Stimulated activated CD4-positive, alpha-beta T cell treated with anti-CD3 and anti-CD28 coated beads, Interleukin-1b, Interleukin-23, amount 100 ng/mL, for 24 hours (primary cell): ENCODE data around the gene MAML2.
"Not testable (repeated sequence)": the region's sequence is repeated elsewhere in the genome, so short reads cannot be mapped to it uniquely, and the experiment has no call there.

Source experiments
- DNase-seq, 4 experiments: peaks; one replicate each; pipeline ENCODE4 v3.0.0-alpha.2; 2020; ENCODE audit warnings: low read depth in 4 of 4, low spot score in 1 of 4

Gene MAML2

GRCh38 chr11:96271777-96272176, 71.2 kb downstream of the MAML2 start:
- no peak for DNase-seq

DNA sequence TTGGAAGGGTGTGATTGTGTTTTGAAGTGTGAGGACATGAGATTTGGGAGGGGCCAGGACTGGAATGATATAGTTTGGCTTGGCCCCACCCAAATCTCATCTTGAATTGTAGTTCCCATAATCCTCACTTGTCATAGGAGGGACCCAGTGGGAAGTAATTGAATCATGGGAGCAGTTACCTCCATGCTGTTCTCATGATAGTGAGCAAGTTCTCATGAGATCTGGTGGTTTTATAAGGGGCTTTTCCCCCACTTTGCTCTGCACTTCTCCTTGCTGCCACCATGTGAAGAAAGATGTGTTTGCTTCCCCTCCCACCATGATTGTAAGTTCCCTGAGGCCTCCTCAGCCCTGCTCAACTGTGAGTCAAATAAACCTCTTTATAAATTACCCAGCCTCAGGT, 71.6 kb downstream of the MAML2 start:
- DNase-seq: not testable (repeated sequence)

GRCh38 chr11:96268527-96268926, 74.5 kb downstream of the MAML2 start:
- DNase-seq: not testable (repeated sequence)

DNA sequence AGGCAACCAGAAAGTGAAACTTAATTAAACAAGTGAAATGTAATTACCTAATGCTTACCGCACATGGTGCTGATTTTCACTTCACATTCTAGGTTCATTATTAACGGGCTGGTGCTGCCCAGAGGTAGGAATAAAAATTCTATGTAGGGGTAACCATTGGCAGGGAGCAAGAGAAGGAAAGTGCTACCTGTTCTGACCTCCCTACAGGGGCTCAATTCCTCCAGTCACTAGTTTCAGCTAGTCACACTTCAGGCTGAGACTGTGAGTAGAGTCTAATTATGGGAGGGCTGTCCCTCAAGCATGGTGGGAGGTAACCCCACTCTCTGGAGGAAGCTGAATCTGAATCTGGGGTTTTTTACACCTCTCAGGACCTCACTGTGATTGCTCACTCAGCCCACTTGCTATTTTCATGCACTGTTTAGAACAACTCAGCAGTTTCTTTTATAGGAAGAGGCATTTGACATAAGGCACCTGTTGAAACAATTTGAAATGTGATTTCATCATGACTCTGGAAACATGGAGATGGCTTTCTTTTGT, 75.4 kb downstream of the MAML2 start:
- peak in 2 of 4 experiments; percentile 14 to 31 for DNase-seq

GRCh38 chr11:96267001-96267495, 75.9 kb downstream of the MAML2 start:
- DNase-seq: no peak

DNA sequence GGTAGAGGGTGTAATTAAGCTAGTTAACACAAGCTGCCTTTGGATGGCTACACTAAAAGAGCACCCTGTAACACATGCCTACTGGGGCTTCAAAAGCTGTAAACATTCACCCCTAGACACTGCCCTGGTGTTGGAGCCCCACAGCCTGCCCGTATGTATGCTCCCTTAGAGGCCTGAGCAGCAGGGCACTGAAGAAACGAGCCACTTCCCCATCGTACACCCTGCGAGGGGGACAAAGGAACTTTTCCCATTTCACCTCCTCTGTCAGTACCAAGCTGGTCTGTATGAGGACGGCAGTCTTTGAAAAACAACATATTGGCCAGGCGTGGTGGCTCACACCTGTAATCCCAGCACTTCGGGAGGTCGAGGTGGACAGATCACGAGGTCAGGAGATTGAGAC, 77.0 kb downstream of the MAML2 start:
- no peak for DNase-seq

DNA sequence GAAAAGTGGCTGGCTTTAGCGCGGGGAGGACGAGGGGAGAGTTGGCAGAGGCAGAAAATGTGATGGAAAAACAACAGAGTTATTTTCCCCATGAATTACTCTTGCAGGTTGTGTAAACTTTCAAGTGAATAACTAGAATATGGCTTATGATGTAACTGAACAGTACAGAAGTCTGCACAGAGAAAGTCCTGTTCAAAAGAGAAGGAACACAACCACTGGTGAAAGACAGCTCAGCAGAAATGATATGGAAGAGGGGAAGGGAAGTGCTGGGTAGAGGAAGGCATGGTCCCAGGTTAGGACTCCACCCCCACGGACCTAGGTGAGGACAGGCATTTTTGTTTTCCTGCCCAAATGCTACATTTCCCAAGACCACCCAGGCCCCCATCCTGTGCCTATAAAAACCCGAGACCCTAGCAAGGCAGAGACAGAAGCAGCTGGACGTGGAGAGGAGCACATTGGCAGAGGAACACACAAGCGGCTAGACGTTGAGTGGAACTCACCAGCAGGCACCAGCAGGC, 77.7 kb downstream of the MAML2 start:
- DNase-seq: no peak

DNA sequence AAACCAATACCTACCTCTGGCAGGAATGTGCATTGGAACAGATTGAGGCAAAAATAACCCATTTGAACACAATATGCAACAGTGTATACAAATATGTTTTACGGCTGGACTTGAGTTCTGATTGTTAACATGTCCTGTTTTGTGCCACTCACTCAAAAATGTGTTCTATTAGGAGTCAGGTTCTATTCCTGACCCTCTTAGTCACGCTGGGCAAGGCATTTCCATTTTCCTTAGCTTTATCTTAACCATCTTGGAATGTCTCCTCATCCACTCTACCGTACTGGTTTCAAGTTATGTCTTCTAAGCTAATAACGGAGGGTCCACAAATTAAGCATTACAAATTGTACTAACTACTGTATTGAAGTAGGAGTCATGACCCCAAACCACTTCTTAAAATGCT, 78.6 kb downstream of the MAML2 start:
- no peak for DNase-seq

- no peak for DNase-seq
These were observed 79.7 kb downstream of the MAML2 start for GRCh38 chr11:96263238-96263763.

GRCh38 chr11:96260532-96260931, 82.5 kb downstream of the MAML2 start:
- DNase-seq: no peak

DNA sequence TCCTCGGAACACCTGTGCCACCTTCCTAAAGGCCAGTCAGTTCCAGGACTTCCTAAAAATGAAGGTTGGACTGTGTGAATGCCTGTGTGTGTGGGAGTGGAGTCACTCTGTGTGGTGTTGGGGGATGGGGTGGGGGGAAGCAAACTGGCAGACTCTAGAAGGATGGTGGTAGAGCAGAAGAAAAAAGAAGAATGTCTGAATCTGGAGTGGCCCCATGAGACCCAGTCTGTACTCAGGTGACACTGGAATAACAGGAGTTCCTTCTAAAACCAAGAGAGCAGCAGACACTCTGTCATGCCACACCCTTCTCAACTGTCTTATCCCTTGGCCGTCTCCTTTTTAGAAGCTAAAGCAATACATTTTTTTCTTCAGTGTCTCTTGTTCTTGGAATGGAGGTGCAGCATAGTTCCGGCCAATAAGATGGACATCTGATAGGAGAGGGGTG, 82.9 kb downstream of the MAML2 start:
- no peak for DNase-seq

- DNase-seq: no peak
These were observed 83.7 kb downstream of the MAML2 start for GRCh38 chr11:96259134-96259830.

DNA sequence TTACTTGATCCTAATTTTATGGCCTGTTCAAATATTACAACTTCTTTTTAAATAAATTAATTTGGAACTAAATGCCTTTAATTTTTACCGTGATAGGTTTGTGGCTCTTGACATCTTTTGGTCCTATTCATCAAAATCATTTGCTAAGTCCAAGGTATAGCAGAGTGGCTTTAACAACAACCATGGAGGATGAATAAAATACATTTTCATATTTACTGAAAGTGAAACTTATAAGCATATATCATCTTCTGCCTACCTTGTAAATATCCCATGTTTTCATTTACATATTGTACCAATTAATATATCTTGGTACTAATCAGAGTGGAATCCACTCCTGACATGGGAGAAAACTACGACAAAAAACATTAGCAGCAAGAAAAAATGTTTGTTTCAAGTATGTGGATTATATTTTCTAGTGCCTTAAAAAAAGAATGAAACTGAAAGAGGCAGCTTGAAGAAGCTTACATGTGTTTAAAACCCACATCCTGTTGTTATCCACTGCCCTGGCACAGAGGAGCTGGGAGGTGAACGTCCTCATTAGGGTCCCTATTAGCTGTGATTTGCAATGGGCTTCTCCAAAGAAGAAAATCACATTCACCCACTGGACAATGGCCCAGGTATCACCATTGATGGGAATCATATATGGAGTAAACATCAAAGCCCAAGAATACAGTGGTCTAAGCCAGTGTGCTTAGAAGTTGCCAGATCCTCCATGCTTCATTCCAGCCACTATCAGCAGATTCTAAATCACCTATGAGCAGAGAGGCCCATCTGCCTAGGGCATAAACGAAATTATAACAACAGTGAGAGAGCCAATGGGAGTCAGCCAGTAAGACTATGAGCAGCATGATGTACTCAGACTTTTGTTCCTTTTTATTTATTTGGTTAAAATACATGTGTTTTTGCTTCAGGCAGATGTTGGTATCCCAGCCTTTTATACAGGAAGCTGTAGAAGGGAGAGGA, 84.7 kb downstream of the MAML2 start:
- no peak for DNase-seq

DNA sequence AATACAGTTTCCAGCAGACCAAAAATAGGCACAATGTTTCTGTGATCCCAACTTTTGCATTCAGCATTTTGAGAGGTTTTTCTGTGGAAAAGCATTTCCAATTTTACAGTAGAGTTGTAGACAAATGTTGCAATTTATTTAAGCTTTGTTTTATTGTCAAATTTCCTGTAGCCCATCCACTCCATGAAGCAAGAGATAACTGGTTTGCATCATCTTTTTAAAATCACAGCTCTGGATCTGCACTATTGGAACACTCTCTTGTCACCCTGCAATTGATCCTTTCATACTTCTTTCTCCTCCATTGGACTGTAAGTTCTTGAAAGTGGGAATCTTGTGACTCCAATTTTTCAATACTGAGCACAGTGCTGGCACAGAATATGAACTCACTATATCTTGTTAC, 86.0 kb downstream of the MAML2 start:
- DNase-seq: no peak

DNA sequence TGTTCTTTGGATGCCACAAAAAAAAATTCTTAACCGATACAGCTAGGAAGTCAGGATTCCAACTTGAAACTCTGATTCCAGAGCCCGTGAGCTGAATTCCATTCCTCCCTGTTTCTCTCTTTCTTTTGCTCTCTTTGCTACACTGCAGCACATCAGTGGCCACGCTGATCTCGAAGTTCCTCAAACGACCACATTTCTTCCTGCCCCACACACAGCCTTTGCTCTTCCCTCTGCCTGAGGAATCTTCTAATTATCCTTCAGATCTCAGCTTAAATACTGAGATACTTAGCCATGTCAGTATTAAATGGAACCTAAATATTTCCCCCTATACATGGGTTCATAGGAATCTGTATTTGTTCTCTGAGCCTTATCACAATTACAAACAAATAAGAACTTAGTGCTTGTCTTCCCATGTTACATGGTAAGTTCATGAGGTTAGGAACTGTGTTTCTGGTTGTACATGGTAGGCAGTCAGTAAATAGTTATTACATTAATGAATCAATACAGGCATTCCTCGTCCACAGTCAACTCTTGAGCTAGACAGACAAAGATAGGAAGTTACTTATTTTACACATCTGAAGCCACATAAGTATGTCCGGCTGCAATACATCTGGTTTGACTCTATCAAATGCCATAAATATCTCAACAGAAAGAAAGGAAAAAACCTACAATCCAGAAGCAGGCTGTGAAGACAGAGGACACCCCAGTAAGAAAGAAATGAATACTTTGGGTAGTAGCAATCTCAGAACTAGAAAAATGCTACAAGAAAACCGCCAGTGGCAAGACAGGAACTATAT, 86.6 kb downstream of the MAML2 start:
- DNase-seq: no peak

- no peak for DNase-seq
These were observed 88.1 kb downstream of the MAML2 start for GRCh38 chr11:96254854-96255253.

DNA sequence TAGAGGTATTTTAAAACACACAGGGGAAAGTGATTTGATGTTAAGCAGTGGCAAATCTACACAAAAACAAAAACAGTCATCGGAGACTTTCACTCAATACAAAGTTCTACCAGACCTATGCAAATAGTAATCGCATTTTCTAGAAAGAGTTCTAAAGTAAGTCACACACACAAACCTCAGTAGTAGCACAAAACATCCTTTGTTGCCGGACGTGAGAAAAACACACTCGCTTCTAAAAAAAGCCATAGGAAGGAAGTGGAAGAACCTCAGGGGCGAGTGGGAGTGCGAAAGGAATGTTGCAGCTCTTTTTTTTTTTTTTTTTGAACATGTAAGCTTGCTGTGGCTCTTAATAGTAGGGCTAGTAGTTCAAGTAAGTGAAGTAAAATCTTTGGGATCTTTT, 88.9 kb downstream of the MAML2 start:
- DNase-seq: no peak

DNA sequence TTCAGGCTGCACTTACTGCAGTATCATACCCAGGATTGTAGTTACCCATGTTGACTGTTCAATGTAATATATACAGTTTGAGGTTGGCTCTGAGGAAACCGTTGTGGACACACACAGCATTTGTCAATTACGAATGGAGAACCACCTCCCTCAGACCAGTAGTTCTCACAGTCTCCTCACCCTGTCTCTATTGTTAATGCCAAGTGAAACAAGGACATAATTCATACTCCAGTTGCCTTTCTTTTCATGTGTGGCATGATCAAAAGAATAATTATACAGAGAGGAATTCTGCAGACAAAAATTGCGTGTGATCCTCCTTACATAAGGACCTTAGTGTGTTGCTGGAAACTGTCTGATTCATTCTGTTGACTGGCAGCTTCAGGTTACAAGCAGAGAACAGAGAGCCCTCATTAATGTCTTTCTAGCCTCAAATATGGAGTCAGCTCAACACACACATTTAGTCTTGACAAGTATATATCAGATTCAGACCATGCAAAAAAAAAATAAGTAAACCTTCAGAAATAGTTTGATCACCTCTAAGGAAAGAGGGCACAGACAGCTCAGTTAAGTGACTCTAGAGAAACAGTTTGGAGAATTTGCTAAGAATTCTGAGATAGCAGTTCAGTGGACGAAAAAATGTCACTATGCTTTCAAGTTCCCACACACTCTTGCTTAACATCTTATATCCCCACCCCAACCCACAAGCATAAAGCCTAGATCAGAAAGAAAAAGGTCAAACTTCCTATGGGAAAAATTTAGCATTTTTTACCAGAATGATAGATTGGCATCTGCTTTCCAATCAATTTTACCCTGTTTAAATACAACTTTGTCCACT, 96.1 kb downstream of the MAML2 start:
- no peak for DNase-seq

- peak; percentile 34 to 79 (median 50) for DNase-seq
These were observed 99.9 kb downstream of the MAML2 start for GRCh38 chr11:96242971-96243647.
